Mesenteric fat pad (tissue), 1 donor: ENCODE measurements around the gene MICAL3. TPM values are rescaled to one million over a fixed set of nuclear protein-coding genes. Genes with fewer than 3 reads are reported as not detected.

Source experiments
- DNase-seq: peaks from one replicate; pipeline ENCODE4 v3.0.0-alpha.2; 2020; ENCODE audit warnings: low spot score
- total RNA-seq: library from RNA; stranded (reverse); fragmentation: NEBNext Ultra II Directional; extraction: Animal tissue kit (Norgen Biotek cat#: 25700); gene quantifications from one replicate; pipeline ENCODE4 v1.2.1, GENCODE V29; 2021
- donor health status: DM: yes; HTN: yes; CAD: no.

The MICAL3 gene
- total RNA-seq, 1 donor from 2014 or later = 65.2 TPM

DNA sequence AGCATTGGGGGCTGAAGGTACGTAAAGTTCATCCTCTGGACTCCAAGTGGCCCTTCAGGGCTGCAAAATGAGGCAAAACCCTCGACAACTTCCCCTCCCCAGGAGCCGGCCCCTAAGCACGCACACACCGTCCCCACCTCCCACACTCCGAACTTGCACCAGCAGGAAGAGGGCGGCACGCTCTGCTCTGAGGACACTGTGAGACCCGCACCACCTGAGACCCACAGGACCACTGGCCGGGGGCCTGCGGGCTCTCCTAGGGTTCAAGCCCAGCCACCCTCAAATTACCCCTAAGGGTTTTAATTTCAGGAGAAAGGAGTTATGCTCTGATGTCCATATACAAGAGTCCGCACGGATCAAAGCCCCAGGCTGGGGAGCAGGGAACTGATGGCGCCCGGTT is 200.4 kb downstream of the MICAL3 start:
- DNase-seq = no peak

DNA sequence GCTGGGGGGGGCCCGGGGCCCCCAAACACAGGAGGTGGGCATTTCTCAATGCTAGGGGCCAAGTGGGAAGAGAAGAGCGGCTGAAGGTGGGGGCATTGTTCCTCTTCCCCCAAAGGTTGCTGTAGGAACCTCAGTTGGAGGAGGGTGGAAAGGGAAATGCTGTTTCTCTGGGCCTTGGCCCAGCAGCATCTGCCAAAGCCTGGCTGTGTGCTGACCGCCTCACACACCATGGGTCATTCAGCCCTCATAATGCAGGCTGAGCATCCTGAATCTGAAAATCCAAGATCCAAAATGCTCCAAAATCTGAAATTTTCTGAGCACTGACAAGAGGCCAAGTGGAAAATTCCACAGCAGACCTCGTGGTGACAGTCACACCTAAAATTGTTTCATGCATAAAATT is 201.1 kb downstream of the MICAL3 start:
- DNase-seq = no peak

DNA sequence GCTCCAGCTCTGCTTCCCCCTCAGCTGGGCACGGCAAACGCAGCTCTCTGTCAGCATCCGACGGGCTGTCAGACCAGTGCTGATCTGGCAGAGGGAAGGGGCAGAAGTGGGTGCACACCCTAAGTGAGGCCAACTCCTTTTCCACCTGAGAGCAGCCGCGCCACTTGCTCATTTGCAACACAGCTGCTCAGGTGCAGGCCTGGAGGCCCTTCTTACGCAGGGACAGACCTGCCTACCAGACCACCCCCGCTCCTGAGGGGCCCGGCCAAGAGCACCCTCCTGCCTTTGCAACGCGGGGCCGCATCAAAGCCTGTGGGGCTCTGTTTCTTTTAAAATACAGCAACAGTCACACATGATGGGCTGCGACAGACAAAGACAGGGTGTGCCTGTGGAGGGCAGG is 202.3 kb downstream of the MICAL3 start:
- DNase-seq = no peak

DNA sequence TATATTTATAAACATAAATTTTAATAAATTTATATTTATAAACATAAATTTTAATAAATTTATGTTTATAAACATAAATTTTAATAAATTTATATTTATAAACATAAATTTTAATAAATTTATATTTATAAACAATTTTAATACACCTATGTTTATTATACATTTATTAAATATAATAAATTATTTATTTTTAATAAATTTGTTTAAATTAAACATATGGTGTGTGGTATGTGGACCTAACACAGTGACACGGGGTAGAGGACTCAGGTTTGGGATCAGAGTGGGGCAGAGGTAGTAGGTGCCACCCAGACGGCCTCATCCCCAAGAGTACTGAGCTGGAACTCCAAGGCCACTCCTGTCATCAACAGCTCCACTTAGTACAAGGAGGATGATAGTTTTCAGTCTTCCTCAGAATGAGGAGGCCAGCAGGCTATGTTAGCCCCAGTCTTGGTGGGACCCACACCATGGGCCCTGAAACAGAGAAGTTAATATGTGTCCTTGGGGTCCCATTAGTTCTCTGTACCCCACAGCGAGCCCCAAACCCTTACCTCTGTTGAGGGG is 203.4 kb downstream of the MICAL3 start:
- DNase-seq = no peak

DNA sequence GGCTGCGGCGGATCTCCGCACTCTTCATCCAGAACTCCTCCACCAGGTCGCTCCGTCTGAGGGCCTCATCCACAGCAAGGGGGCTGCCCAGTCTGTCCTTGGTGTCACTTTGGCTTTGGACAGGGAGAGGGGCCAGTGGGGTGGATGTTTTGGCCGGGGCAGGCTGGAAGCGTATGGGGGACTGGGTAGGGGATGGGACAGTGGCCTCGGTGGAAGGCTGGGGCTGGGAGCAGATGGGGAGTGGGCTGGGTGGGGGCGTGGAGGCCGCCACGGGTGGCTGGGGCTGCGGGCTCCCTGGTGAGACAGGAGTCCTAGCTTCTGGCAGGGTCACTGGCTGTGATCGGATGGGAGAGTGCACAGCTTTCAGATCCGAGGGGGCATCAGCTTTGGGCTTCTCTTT is 205.7 kb downstream of the MICAL3 start:
- DNase-seq = no peak

DNA sequence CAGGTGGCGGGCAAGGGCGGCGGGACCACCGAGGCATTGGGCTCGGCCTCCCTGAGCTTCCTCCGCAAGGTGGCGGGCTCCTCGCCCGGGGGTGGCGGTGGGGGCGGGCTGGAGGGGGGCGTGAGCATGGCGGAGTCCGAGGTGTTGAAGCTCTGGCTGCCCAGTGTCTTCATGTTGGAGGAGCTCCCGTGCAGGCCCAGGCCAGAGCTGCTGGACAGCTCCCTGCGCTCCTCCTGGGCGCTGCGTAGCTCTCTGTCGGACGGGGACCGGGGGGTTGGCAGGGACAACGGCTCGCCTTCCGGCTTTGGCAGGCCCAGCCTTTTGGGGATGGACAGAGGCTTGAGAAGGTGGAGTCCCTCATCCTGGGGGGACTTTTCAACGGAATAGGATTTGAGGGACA is 206.2 kb downstream of the MICAL3 start:
- no peak for DNase-seq

DNA sequence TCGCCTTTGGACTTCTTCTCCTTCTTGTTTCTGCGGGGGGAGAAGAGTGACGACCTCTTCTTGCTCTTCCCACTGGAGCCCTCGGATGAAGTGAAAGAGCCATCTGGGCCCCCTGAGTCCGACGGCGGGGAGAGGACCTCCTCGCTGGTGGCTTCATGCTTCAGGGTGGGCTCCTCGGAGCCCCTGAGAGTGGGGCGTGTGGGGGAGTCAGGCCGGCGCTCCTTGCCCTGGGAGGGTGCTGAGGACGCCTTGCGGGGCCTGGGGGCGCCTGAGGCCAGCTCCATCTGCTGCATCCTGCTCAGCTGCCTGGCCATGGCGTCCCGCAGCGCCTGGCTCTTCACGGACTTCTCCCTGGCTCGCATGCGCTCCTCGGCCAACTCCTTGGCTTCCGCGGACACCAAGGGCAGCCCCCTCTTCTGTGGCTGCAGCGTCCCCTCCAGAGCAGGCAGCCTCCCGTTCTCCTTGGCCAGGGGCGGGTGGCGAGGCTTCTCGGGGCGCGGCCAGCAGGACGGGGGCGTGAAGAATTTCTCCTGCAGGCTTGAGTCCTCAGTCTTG is 206.8 kb downstream of the MICAL3 start:
- no peak for DNase-seq

DNA sequence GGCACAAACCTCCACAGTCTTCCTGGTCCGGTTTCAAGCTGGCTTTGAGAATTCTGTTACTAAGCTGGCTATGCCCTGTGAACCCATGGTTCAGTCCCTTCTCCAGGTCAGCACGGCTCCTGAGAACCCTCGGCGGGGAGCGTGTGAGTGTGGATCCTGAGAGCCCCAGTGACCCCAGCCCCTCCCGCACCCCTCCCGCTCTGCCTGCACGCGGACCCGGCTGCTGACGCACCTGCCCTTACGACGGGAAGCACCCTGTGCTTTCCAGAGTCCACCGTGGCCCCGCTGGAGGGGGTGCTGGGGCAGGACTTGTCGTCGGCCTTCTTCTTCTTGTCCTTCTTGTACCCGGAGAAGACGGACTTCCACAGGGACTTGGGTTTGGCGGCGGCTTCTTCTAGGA is 207.3 kb downstream of the MICAL3 start:
- no peak for DNase-seq

DNA sequence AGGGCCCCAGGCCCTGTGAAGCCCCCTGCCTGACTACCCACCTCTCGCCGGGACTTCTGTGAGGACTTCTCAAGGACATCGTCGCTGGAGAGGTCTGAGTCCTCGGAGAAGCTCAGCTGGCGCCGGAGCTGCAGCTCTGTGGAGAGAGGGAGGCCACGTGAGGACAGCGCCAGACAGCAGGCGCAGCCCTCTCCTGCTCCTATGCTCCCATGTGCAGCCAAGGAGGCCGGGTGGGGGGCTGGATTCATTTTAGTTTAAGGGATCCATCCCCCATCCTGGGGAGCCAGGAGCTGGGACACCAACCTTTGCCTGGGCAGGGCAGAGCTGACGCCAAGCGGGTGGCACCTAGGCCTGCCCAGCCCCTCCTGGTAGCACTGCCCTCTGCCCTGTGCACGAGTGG is 207.7 kb downstream of the MICAL3 start:
- no peak for DNase-seq

DNA sequence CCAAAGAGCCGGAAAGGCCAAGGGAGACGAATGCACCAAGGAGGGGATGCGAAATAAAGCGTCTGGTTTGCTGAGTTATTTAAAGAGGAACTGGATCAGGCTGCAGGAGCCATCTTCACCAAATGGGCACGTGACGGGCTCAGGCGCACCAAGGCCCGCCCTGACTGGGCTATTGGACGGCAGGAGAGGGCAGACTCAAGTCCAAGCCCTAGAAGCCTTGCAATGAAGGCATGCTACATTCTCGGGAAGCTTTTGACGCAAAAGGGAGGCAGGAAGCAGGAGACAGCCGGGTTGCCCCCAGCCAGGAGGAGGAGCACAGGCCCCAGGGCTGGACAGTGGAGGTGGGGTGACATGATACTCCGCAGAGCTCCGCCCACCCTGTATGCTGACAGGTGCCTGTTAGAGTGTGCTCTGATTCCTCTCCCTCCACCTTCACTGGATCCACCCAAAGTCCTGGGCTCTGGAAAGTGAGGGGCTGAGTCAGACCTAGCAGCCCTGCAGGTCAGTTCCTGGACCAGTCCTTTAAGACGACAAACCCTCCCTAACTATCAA is 208.6 kb downstream of the MICAL3 start:
- DNase-seq = no peak

DNA sequence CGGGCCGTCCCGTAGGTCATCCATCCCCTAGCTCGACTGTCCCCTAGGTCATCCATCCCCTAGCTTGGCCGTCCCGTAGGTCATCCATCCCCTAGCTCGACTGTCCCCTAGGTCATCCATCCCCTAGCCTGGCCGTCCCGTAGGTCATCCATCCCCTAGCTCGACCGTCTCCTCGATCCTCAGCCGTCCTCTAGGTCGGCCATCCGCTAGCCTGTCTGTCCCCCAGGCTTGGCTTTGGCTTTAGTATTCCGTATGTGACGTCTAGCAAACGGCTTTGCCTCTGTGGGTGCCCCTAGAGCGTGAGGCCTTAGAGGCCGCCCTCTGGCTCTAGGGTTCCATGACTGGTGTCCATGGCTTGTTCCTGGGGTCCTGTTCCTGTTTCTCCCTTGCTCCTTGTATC is 209.5 kb downstream of the MICAL3 start:
- DNase-seq = no peak

DNA sequence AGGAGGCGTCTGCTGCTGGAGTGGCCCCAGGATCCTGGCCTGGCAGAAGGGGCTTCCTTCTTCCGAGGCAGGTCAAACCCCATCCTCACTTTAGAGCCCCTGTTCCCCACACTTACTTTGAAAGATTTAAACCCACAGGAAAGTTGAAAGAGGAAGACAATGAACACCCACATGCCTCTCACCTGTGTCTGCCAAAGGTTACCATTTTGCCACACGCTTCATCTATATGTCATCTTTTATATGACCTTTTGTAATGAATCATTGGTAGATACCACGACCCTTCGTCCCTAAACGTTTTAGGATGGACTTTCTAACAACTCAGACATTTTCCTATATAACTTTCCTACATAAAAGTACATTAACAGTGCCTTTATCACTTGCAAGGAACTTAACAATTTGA is 210.3 kb downstream of the MICAL3 start:
- no peak for DNase-seq

DNA sequence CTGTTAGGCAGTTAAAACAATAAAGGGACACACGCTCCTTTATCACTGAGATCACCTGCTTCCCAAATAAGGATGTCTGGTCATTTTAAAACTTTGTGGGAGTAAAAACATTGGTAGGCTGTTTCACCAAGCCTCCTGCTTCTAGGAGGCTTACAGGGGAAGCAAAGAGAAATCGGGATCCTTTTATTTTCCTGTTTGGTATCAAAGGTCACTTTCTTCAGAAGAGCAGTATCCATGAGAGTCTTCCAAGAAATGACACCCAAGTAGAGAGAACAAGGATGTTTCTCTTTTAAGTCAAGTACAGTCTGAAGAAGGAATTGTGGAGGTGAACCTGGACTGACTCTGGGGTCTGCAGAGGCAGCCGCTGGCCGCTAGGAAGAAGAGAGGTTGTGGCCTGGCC is 213.2 kb downstream of the MICAL3 start:
- DNase-seq = no peak

DNA sequence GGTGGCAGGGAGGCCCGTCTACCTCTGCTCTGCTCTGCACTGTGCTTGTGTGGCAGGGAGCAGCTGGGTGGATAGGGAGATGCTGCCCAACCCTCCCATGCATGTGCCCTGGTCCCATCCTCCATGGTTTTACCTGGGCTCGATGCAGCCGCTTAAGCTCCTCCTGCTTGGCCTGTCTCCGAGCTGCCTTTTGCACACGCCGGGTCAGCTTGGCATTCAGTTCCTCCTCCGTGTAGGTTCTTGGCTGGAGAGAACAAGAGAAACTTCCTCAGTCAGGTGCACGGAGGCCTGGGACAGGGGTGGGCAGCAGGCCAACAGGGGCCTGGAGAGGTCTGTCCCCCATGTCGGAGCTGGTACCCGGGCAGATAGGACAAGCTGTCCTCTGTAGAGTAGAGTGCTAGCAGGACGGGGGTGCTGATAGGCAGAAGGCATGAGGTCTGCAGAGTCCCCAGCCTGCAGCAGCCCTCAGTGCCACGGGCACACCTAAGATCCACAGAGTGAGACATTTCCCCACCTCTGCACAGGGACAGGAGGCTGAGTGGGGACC is 213.7 kb downstream of the MICAL3 start:
- no peak for DNase-seq

DNA sequence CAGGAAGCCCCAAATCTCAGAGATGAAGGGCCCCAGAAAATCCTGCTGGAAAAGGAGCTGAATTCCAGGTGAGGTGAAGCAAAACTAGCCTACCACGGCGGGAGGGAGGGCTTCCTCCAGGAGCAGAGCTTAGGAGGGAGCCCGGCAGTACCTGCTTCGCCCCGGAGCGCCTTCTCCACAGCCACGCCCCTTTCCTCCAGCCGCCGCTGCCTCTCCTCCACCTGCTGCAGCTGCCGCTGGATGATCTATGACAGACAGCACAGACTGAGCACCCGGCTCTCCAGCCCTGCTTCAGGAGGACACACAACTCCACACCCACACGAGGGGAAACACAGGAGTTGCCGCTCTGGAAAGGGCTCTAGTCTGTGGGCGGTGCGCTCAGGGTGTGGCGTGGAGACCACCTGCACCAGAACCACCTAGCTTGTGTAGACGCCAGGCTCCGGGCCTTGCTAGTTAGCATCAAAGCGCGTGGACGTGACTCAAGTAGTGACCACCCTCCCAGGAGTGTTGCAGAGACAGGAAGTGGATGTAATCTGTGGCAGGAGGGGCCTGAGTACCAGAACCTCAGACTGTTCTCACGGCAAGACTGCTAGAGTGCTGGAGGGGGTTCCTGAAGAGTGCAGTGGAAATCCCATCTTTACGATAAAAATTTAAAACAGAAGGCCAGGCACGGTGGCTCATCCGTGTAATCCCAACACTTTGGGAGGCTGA is 215.5 kb downstream of the MICAL3 start:
- DNase-seq = no peak

DNA sequence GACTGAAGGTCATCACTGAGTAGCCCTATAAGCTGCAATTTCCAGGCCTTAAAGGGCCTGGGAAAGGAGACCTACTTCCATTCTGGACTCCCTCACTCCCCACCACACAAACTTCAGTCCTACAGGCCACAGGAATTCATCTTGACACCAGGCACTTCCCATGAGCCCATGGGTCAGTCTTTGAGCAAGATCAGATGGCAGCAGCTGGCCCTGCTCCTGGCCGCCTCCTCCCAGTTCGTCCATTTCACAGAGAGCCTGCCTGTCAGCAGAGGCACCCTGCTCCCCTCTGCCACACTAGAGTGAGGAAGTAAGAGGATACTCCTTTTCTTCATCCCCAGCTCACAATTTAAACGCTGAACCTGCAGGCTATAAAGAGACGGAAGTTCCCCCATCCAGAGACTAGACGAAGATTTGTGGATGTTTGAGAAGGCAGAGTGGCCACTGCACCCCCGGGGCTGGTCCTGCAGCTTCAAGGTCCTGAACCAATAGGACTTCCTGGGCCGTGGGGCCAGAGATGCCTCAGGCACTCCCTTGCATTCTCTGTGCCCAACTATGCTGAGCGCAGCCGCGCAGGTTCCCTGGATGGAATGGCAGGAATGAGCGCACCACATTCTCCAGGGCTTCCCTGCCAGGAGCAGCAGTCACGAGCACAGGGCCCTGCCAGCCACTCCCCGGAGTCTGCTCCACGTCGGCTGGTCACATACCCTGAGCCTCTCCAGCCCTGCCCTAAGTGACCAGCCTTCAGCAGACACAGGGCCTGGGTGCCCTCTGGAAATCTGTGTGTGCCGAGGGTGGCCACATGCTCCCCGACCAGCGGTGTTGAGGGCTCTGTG is 216.6 kb downstream of the MICAL3 start:
- DNase-seq = no peak

DNA sequence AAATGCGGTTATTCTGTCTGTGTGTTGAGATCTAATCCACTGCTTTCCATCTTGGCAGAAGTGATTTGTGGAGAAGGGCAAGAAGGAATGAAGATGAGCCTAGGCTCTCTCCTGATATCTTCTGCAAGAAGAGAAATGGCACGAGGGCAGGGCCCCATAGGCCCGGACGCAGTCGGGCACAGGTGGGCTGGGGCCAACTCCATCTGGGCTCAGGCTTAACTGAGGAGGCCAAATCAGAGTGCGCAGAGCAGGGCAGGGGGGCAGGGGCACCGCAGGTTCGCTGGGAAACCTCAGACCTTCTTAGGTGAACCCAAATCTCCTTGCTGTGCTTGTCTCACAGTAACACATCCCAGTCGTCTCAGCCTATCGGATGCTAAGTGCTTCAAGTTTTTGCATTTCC is 217.3 kb downstream of the MICAL3 start:
- DNase-seq = no peak

DNA sequence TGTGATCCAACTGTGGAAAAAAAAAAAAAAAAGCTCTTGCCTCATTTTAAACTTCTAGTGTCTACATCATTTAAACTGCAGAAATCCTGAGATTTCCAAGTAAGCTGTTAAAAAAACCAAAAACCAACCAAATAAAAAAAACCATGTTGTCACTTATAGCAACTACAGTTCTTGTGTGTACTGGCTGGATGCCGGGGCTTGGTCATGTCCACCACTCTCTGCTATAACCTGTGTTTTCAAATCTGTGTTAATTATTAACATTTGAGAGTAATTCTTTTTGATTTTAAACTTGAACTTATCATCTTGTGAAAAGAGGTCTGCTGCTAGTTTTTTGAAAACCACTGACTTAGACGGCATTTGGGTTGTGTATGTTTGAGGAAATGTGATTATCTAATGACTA is 217.9 kb downstream of the MICAL3 start:
- DNase-seq = no peak

DNA sequence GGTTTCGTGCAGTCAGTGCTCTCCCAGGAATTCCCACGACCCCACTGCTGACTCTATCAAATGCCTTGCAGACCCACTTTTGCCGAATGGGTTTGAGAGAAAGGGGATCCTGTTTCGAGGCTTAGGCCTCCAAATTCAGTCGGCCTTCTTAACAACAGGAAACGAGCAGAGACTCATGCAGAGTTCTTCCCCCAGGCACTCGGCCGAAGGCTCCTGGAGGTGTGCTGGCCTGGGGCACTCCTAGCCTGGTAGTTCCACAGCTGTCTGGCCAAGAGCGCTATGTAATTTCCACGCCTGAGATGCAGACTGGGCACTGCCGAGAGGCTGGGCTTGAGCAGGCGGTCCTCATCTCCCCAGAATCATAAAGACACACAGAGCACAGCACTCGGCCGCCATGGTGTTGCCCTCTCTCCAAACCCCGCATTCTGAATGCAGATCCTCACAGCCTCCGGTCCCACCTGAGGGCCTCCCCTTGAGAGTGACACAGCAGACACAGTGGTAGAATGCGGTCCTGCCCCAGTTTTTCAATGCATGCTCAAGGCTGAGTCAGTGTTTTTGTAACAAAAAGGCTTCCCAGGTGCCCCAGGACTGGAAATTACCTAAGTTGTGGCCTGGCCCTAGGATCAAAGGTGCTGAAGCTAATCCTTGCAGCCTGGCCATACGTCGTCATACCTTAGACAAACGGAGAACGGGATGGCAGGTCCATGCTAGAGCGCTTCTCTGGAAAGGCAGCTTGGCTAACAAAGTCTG is 219.9 kb downstream of the MICAL3 start:
- no peak for DNase-seq

DNA sequence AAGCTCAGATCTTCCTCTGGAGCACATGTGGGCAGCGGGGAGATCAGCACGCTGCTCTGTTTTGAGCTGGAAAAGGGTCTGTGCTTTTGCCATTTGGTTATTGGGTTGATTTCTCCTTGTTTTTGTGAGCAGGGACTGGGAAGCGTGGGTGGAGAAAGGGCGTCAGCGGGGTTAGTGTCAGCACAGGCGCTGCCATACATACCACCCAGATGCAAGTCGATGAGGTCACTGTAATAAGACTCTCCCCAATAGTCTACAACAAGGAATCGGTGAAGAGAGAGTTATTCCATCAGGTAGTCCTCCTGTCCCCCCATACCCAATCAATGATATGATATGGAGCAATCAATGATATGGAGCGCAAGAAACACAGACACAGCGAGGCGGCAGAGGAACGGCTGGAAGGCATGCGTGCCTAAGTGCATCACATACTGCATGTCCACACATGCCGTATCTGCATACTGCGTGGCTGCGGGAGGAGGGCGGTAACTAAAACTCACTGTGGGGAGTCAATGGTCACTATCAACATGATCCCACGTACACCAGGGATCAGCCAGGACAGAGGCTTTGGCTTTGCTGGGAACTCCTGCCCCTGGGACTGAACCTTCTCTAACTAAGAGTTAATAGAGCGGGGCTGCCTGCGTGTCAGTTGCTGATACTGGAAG is 220.6 kb downstream of the MICAL3 start:
- DNase-seq = no peak
